HUDEP-2 (cell line): Measurements from ENCODE around the gene FBN2.
"Not testable (repeated sequence)": the region's sequence is repeated elsewhere in the genome, so short reads cannot be mapped to it uniquely, and the experiment has no call there.

Source experiments
- DNase-seq, 76 experiments: peaks; one replicate each; lab custom pipeline; 2025; ENCODE audit not compliant: unreplicated experiment in 76 of 76; lab: John Stamatoyannopoulos, UW

FBN2 gene

GRCh38 chr5:128535251-128535650 is 2.8 kb downstream of the FBN2 start:
- no peak for DNase-seq

DNA sequence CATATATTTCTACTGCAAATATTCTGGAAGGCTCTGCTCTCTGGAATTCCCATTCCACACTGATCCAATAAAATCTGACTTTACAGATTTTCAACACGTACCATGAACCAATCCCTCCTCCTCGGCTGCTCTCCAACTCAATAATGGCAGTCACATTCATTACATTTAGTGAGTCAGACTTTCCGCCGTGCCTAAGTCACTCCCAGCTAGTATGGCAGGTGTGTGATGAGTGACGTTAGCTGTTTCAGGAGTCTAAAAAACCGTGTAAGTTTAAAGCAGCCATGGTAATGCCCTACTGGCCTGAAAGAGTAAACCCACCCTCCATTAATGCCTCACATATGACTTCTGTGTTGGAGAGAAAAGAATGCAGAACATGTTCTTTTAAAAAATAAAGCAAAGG is 3.3 kb downstream of the FBN2 start:
- no peak for DNase-seq

GRCh38 chr5:128532776-128533175 is 5.3 kb downstream of the FBN2 start:
- DNase-seq = no peak

GRCh38 chr5:128532127-128532526 is 5.9 kb downstream of the FBN2 start:
- DNase-seq = no peak

- no peak for DNase-seq
Observed at GRCh38 chr5:128528637-128529255, 9.3 kb downstream of the FBN2 start.

- DNase-seq = no peak
Observed at GRCh38 chr5:128528126-128528525, 9.9 kb downstream of the FBN2 start.

DNA sequence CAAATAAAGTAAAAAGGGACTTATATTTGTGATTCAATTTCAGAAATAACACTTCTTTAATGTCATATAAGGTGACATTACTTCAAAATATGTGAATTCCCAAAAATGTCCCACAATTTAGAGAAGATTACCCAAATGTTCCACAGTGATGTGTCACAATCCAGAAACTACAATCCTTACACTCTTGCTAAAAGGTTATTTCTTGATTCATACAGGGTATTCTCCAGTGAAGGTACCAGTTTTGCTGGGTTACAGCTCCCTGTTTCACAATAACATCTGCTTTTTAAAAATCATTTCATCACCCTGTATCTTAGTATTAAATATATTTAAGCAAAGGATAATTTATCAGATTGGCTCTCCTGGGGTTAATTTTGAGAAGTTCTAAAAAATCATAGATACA is 11.0 kb downstream of the FBN2 start:
- DNase-seq = no peak

DNA sequence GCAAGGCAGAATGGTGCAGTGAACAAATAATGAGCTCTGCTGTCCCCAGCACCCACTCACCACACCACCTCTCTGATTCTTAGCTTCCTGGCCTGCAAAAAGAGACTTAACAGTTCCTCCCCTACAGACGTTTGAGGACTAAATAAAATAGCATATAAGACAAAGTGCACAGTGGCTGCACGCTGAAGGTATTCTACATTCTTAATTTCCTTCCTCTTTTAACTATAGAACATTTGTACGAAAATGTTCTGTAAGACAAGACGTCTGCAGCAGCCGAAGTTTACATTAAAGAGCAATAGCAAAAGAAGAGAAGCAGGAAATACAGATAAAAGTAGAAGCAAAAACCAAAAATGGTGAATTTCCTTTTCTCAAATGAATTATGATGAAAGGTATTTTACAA is 15.7 kb downstream of the FBN2 start:
- no peak for DNase-seq

GRCh38 chr5:128519827-128520226 is 18.2 kb downstream of the FBN2 start:
- DNase-seq = no peak

GRCh38 chr5:128516978-128517377 is 21.1 kb downstream of the FBN2 start:
- DNase-seq = no peak

DNA sequence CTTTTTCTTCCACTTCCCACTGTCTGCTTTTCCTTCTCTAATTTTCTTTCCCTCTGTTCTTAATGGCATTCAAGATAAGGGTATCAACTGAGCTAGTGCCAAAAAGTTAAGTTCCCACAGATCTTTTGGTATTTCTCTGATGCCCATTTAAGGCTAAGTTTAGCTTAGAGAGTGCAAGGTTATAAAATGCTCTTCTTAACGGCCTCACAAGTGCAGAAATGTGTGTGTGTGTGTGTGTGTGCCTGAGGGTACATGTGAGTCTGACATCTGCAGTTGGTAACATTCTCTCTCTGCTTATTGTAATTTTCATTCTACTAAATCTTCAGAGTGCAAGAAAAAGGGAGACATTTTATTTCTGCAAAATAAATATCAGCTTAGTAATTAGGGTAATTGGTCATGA is 24.2 kb downstream of the FBN2 start:
- DNase-seq = no peak

- DNase-seq = no peak
Observed at GRCh38 chr5:128512894-128513293, 25.2 kb downstream of the FBN2 start.

GRCh38 chr5:128506643-128507042 is 31.4 kb downstream of the FBN2 start:
- no peak for DNase-seq

DNA sequence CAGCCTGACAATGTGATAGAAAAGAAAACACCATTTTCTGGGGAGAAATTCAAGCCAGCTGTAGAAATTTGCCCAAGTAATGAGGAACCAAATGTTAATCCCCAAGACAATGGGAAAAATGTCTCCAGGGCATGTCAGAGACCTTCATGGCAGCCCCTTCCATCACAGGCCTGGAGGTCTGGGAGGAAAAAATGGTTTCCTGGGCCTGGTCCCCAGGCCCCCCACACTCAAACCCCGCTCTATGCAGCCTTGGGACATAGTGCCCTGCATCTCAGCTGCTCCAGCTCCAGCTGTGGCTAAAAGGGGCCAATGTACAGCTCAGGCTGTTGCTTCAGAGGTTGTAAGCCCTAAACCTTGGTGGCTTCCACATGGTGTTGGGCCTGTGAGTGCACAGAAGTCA is 34.3 kb downstream of the FBN2 start:
- DNase-seq = not testable (repeated sequence)

DNA sequence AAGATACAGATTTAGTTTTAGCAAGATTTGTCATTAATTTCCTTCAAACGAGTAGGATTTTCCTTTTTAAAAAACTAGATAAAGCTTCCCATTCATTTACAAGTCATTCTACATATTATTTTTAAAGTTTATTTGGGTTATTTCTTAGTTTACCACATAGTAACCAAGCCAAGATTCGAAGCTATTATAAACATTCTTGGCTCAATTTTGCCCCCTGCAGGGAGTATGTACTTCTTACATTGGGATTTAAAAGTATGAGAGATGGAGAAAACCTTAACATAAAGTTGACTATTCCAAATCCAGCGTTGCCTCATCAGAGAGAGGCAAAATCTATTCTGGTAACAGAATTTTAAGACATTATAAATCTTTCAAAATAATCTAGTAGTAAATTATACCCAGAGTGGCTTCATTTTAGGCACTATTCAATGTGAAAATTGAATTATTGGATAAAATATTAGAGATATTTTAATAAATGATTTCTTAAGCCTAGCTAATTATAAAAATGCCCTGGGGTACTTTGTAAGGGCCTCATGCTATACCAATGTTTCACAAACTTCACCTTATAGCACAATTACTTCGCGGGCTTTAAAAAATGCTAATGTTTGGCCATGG is 39.1 kb downstream of the FBN2 start:
- DNase-seq = peak in 2 of 76 experiments; percentile 0 to 2

DNA sequence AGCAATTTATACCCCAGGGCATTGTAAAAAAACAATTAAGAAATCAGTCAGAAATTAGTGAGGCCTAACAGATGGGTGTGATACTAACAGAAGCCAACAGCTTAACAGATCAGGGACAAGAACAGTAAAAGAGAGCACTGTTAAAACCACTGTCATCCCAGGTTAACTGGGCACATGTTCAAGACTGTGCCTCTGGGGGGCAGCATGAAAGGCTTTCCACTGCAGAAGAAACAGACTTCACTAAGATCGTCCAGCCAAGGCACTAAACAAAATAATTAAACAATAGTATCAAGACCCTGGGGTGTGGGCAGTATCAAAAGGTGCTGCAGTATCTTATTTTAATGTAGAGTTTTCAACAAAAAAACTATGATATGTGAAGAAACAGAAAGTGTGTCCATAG is 43.5 kb downstream of the FBN2 start:
- peak in 1 of 76 experiments; percentile 2 for DNase-seq

DNA sequence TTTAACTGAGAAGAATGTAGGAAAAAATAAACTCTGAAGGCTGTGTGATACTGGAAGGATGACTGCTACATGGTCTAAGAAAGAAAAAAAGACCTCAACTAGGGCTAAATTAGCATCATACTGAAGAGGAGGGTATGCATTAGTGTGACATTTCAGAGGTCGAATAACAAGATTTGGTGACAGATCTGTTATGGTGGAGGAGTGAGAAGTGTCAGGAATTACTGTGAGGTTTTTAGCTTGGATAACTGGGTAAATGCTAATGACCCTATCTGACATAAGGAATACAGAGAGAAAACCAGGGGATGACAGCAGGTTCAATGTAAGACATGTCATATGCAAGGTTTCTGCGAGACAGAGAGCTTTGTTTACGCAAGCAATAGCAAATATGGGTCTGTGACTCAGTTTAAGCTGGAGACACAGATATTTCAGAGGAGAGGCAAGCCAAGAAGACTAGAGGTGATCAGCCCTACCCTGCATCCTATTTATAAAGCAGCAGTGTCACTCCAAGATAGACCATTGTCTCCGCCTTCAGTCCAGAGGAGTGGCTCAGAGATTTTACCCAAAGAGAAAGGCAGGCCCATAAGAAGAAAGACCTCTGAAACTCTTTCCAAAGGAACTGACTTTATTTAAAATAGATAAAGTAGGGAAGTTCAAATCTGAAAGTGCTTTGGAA is 44.3 kb downstream of the FBN2 start:
- DNase-seq = no peak

DNA sequence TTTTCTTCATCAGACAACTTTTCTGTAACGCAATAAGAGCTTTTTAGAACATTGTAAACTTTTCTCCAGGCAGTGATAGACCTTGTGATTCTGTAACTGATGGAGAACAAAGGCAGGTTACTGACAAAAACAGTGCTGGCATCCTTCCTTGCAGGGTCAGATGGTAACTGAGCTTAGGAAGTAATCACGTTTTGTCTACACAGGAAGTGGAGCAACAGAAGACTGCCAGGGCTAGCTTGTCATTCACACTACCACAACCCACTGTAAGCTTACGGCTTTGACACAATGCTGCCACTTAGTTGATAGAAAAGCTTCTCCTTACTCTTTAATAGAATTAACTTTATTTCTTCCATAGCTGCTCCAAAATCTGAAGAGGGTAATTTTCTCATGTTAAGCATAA is 46.8 kb downstream of the FBN2 start:
- no peak for DNase-seq

DNA sequence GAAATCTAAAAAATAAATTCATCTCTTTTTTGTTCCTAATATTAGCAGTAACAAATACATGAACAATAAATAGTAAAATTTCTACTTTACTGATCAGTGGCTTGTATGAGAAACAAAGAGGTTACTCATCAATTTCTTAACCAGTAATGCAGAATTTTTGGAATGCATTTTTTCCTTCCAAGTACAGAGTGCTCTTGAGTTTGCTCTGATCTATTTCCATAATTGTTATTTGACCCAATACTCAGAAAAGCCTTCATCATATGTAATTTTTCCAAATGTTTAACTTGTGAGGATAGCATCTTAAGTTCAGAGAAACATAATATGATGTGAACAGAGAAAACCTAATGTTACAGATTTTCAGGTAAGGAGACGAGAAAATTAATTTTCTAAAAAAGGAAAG is 47.3 kb downstream of the FBN2 start:
- no peak for DNase-seq

- no peak for DNase-seq
Observed at GRCh38 chr5:128487041-128487440, 51.0 kb downstream of the FBN2 start.

DNA sequence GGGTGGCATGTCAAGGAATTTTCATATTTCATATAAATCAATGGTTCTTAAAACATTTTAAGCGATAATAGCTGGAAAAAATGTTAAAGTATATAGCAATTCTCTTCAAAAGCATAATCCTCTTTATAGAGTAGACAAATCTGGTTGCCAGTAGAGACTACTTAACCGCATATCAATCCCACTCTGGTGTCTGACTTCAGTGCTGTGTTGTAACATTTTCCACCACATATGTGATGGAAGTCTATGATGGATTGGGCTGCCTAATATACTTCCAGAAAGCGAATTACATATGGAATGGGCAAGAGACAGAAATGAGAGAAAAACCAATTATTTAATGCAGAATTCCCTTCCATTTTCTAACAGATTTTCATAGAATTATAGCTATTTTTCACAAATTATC is 54.3 kb downstream of the FBN2 start:
- no peak for DNase-seq

DNA sequence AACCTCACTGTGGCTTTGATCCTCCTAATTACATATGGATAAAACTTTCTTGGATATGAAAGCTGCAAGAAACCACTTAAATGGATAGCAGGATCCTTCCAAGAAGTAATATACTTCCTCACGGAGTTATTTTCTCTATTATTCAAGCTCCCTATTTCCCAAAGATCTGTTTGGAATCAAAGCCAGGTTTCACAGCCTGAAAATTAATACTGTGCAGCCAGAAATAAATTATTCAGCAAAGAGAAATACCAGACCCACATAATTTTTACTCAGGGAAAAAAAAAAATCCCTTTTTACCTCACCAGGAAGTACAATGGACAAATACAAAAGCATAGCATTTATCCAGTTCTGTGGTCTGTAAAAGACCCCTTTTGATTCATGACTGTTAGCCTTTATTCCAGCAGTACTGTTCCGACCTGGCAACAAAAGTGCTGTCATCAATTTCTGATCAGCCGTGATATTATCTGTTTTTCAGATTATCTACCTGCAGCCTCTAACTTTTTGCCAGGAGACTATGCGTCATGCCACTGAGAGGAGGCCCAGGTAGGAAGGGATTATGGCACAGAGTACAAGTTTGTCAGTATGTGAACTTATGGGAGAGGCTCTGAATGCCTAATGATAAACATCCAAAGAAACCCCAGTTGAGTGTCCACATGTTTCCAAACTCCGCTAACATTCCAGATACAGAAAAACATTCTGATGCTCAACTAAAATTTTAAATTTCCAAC is 57.0 kb downstream of the FBN2 start:
- no peak for DNase-seq
